H1 (cell line): ENCODE data around the gene PSORS1C2. TPM values are rescaled to one million over a fixed set of nuclear protein-coding genes. Genes with fewer than 3 reads are reported as not detected.

Source experiments
- ASH2L ChIP-seq: fragments of 200-600, 300-600 bp; sonication (generic); IDR thresholded peaks from one replicate; pipeline ENCODE4 v1.7.1; 2017; ENCODE audit warnings: low read length
- BACH1 ChIP-seq: IDR thresholded peaks from 2 replicates; pipeline ENCODE4 v1.6.1; 2012; ENCODE audit warnings: low read length, improper control_type of control experiment
- BRCA1 ChIP-seq: IDR thresholded peaks from 2 replicates; pipeline ENCODE4 v1.6.1; 2012; ENCODE audit warnings: low read depth, low read length, improper control_type of control experiment
- CBX8 ChIP-seq: fragments of 300-800, 300-1000 bp; sonication (generic); IDR thresholded peaks from 2 replicates; pipeline ENCODE4 v1.7.1; 2016; ENCODE audit warnings: low read depth, low read length, borderline replicate concordance
- CREB1 ChIP-seq: IDR thresholded peaks from 2 replicates; pipeline ENCODE4 v1.6.1; 2012; ENCODE audit warnings: inconsistent platforms
- CTCF ChIP-seq, 3 experiments: IDR thresholded peaks; 1 replicate in 2 of 3; 2 replicates in 1 of 3; pipeline versions ENCODE4 v1.5.1 to v1.6.1; 2011; ENCODE audit warnings: low read length in 3 of 3, mild to moderate bottlenecking in 3 of 3, inconsistent platforms in 2 of 3, low read depth in 1 of 3, moderate library complexity in 1 of 3; ENCODE audit not compliant: insufficient read depth in 1 of 3; ENCODE audit errors: control extremely low read depth in 1 of 3
- E2F6 ChIP-seq: IDR thresholded peaks from 2 replicates; pipeline ENCODE4 v1.6.1; 2012; ENCODE audit warnings: inconsistent platforms
- EP300 ChIP-seq, 2 experiments: IDR thresholded peaks; 1 replicate in 1 of 2; 2 replicates in 1 of 2; pipeline ENCODE4 v1.6.1; 2011 to 2012; ENCODE audit warnings: low read depth in 2 of 2, low read length in 2 of 2, mild to moderate bottlenecking in 2 of 2, borderline replicate concordance in 1 of 2, inconsistent platforms in 1 of 2, moderate library complexity in 1 of 2
- JUND ChIP-seq: IDR thresholded peaks from 2 replicates; pipeline ENCODE4 v1.6.1; 2011; ENCODE audit warnings: mild to moderate bottlenecking, improper control_type of control experiment, low read length
- KDM5A ChIP-seq: fragments of 200-600 bp; IDR thresholded peaks from 2 replicates; pipeline ENCODE4 v1.7.1; 2012; ENCODE audit warnings: mild to moderate bottlenecking, low read length, inconsistent platforms, mixed read lengths
- POLR2A ChIP-seq, 2 experiments: IDR thresholded peaks; 1 replicate in 1 of 2; 2 replicates in 1 of 2; pipeline ENCODE4 v1.6.1; 2011; ENCODE audit warnings: low read depth in 2 of 2, low read length in 2 of 2, mild to moderate bottlenecking in 2 of 2; ENCODE audit errors: control extremely low read depth in 1 of 2
- POLR2AphosphoS5 ChIP-seq: IDR thresholded peaks from 2 replicates; pipeline ENCODE4 v1.6.1; 2011; ENCODE audit warnings: low read depth, low read length
- RAD21 ChIP-seq, 2 experiments: IDR thresholded peaks in 1 of 2; conservative IDR thresholded peaks in 1 of 2; 2 replicates each; pipeline ENCODE4 v1.6.1; 2011; ENCODE audit warnings: low read depth in 2 of 2, low read length in 2 of 2, improper control_type of control experiment in 1 of 2, inconsistent platforms in 1 of 2, mild to moderate bottlenecking in 1 of 2, moderate library complexity in 1 of 2
- RBBP5 ChIP-seq: IDR thresholded peaks from 2 replicates; pipeline ENCODE4 v1.7.1; 2012; ENCODE audit warnings: low read depth, mild to moderate bottlenecking, inconsistent platforms, low read length, moderate library complexity, borderline replicate concordance
- RNF2 ChIP-seq: fragments of 200-900, 300-1000 bp; sonication (generic); IDR thresholded peaks from 2 replicates; pipeline ENCODE4 v1.7.1; 2016; ENCODE audit warnings: borderline replicate concordance, low read depth, mild to moderate bottlenecking, antibody characterized with exemption, low read length; ENCODE audit not compliant: poor library complexity, severe bottlenecking; ENCODE audit errors: missing control alignments
- SIRT6 ChIP-seq: IDR thresholded peaks from one replicate; pipeline ENCODE4 v1.7.1; 2012; ENCODE audit warnings: low read length, inconsistent platforms
- SUZ12 ChIP-seq: fragments of 200-600 bp; sonication (generic); IDR thresholded peaks from 2 replicates; pipeline ENCODE4 v1.6.1; 2012; ENCODE audit warnings: mild to moderate bottlenecking, inconsistent platforms, low read length, moderate library complexity, mixed read lengths
- TEAD4 ChIP-seq: IDR thresholded peaks from 2 replicates; pipeline ENCODE4 v1.6.1; 2012; ENCODE audit warnings: low read depth, low read length, inconsistent platforms, mixed read lengths
- YY1 ChIP-seq: IDR thresholded peaks from 2 replicates; pipeline ENCODE4 v1.6.1; 2011; ENCODE audit warnings: low read depth, mild to moderate bottlenecking, low read length
- polyA plus RNA-seq, 7 experiments: library from polyadenylated mRNA; depleted of rRNA in 3 of 7; stranded (reverse) in 5 of 7; unstranded in 2 of 7; fragments of >200 nt in 5 of 7; fragments of 200-250 nt in 2 of 7; gene quantifications; 1 replicate in 5 of 7; 2 replicates in 1 of 7; 4 replicates in 1 of 7; pipeline versions ENCODE4 v1.2.1 to v1.2.3, GENCODE V29; 2011 to 2013; ENCODE audit warnings: missing spikeins in 2 of 7, mixed read lengths in 2 of 7
- total RNA-seq: library from RNA; stranded (reverse); fragmentation: NEBNext Ultra II Directional; extraction: Animal tissue kit (Norgen Biotek cat#: 25700); gene quantifications from 2 replicates; pipeline ENCODE4 v1.2.1, GENCODE V29; 2021

The PSORS1C2 gene
- total and polyA plus RNA-seq, 2 of the 8 experiments (the other 6 are each of a cell fraction or from before 2014, with no cell fraction given), result 0.11 TPM; not detected in 1

- peak; percentile 12 to 42 (median 41); a peak in 2 of 4 replicates for TF ChIP-seq CTCF (IDR thresholded peaks at IDR 0.05; ENCODE audit: control extremely low read depth in 1 of 3, insufficient read depth in 1 of 3, low read depth in 1 of 3, low read length in 3 of 3)
- TF ChIP-seq BACH1, result no peak
- TF ChIP-seq BRCA1, result no peak
- no peak for TF ChIP-seq SIRT6
- peak in 1 of 2 experiments; percentile 51; a peak in 1 of 3 replicates for TF ChIP-seq POLR2A (IDR thresholded peaks at IDR 0.05; ENCODE audit: control extremely low read depth in 1 of 2, low read depth in 2 of 2, low read length in 2 of 2)
- TF ChIP-seq RAD21 (IDR thresholded peaks at IDR 0.05 in 1 of 2, conservative IDR thresholded peaks at IDR 0.05 in 1 of 2; ENCODE audit: low read depth in 2 of 2, low read length in 2 of 2), result peak; percentile 18 to 26; a peak in 1 of 4 replicates
- no peak for TF ChIP-seq YY1
- peak in 1 of 2 experiments; percentile 58; a peak in 1 of 3 replicates for TF ChIP-seq EP300 (IDR thresholded peaks at IDR 0.05; ENCODE audit: borderline replicate concordance in 1 of 2, low read depth in 2 of 2, low read length in 2 of 2)
- peak; percentile 63; the same call in 1 of the 2 replicates for TF ChIP-seq POLR2AphosphoS5
- TF ChIP-seq E2F6, result no peak
- TF ChIP-seq CBX8, result no peak
- TF ChIP-seq RNF2, result no peak
- no peak for TF ChIP-seq JUND
- peak; percentile 10 for TF ChIP-seq ASH2L
- TF ChIP-seq TEAD4, result no peak
- TF ChIP-seq SUZ12, result no peak
- no peak for TF ChIP-seq KDM5A
- TF ChIP-seq RBBP5, result no peak
- no peak for TF ChIP-seq CREB1
Observed at GRCh38 chr6:31158863-31159855, 20.3 kb upstream of the PSORS1C2 start (continued).
